H1 (cell line): ENCODE measurements around the gene SPATA31D4. TPM values are rescaled to one million over a fixed set of nuclear protein-coding genes. Genes with fewer than 3 reads are reported as not detected.

Experiments used
- CTCF ChIA-PET: fragments of 300-600 bp; sonication (Branson Sonifier 250); formaldehyde crosslinking; loops from one replicate; lab custom pipeline; 2021; ENCODE audit not compliant: partially characterized antibody; lab: Charles Lee
- POLR2A ChIA-PET: fragments of 300-600 bp; sonication (Branson Sonifier 250); formaldehyde crosslinking; loops from one replicate; lab custom pipeline; 2021; ENCODE audit warnings: inconsistent platforms; ENCODE audit not compliant: partially characterized antibody; lab: Charles Lee
- DNase-seq, 2 experiments: peaks; one replicate each; pipeline versions ENCODE4 v3.0.0 to v3.0.0-alpha.2; 2010 to 2022; ENCODE audit warnings: low spot score in 2 of 2, low read depth in 1 of 2, mixed read lengths in 1 of 2
- FAIRE-seq: peaks from 2 replicates; lab custom pipeline; 2011; peaks lifted over from hg19 to GRCh38; lab: Jason Lieb, UNC
- H2AFZ ChIP-seq: 2 replicates; pipeline ENCODE4 v1.8.1; 2012; ENCODE audit warnings: low read length, inconsistent platforms
- H2AK5ac ChIP-seq: 2 replicates; pipeline ENCODE4 v1.6.1; 2013; ENCODE audit warnings: low read depth, low read length
- H2BK120ac ChIP-seq: replicated peaks from 2 replicates; pipeline ENCODE3; 2013; ENCODE audit warnings: low read depth, low read length, inconsistent platforms
- H2BK12ac ChIP-seq: 2 replicates; pipeline ENCODE4 v1.6.1; 2013; ENCODE audit warnings: low read depth, low read length
- H2BK15ac ChIP-seq: 2 replicates; pipeline ENCODE4 v1.6.1; 2013; ENCODE audit warnings: low read length
- H2BK20ac ChIP-seq: 2 replicates; pipeline ENCODE4 v1.6.1; 2013; ENCODE audit warnings: low read length
- H2BK5ac ChIP-seq: 2 replicates; pipeline ENCODE4 v1.6.1; 2013; ENCODE audit warnings: low read depth, low read length
- H3K14ac ChIP-seq: 2 replicates; pipeline ENCODE4 v1.6.1; 2013; ENCODE audit warnings: inconsistent platforms; ENCODE audit not compliant: insufficient read length
- H3K18ac ChIP-seq: 2 replicates; pipeline ENCODE4 v1.6.1; 2013; ENCODE audit warnings: low read length; ENCODE audit errors: extremely low read depth
- H3K23ac ChIP-seq: 2 replicates; pipeline ENCODE4 v1.6.1; 2013; ENCODE audit warnings: inconsistent platforms; ENCODE audit not compliant: insufficient read length
- H3K23me2 ChIP-seq: 2 replicates; pipeline ENCODE4 v1.6.1; 2013; ENCODE audit warnings: low read depth, low read length
- H3K27ac ChIP-seq: 2 replicates; pipeline ENCODE4 v1.6.1; 2011; ENCODE audit warnings: low read depth, low read length, inconsistent platforms
- H3K27me3 ChIP-seq, 4 experiments: replicated peaks in 1 of 4; 1 replicate in 1 of 4; 2 replicates in 3 of 4; pipeline versions ENCODE4 v1.6.1 to v1.8.1; 2011 to 2013; ENCODE audit warnings: low read length in 3 of 4, mild to moderate bottlenecking in 3 of 4, inconsistent platforms in 2 of 4, mixed read lengths in 2 of 4, moderate library complexity in 1 of 4; ENCODE audit not compliant: control insufficient read depth in 3 of 4, insufficient read depth in 3 of 4; ENCODE audit errors: extremely low read depth in 1 of 4
- H3K36me3 ChIP-seq, 4 experiments: 2 replicates each; pipeline versions ENCODE4 v1.6.1 to v1.8.1; 2011 to 2013; ENCODE audit warnings: mild to moderate bottlenecking in 4 of 4, low read length in 3 of 4, moderate library complexity in 2 of 4, control low read depth in 1 of 4, inconsistent platforms in 1 of 4; ENCODE audit not compliant: insufficient read depth in 4 of 4, control insufficient read depth in 2 of 4
- H3K4ac ChIP-seq: replicated peaks from 2 replicates; pipeline ENCODE3; 2013; ENCODE audit warnings: low read length, low read depth, mixed read lengths, inconsistent platforms; ENCODE audit not compliant: insufficient read length
- H3K4me1 ChIP-seq, 4 experiments: replicated peaks in 1 of 4; 1 replicate in 1 of 4; 2 replicates in 3 of 4; pipeline versions ENCODE4 v1.6.1 to v1.8.1; 2011 to 2013; ENCODE audit warnings: low read length in 3 of 4, inconsistent platforms in 2 of 4, mixed read lengths in 1 of 4; ENCODE audit not compliant: insufficient read depth in 4 of 4, control insufficient read depth in 3 of 4
- H3K4me2 ChIP-seq, 2 experiments: 2 replicates each; pipeline versions ENCODE4 v1.6.1 to v1.8.1; 2011 to 2013; ENCODE audit warnings: low read depth in 2 of 2, low read length in 2 of 2, control low read depth in 1 of 2, inconsistent platforms in 1 of 2, mild to moderate bottlenecking in 1 of 2; ENCODE audit not compliant: insufficient read depth in 1 of 2
- H3K4me3 ChIP-seq, 4 experiments: fragments of 200-600, 300-600 bp in 1 of 4; sonication (generic), shearing (Covaris generic), sonication (Bioruptor Twin) in 1 of 4; 2 replicates each; pipeline versions ENCODE4 v1.5.1 to v1.8.1; 2011 to 2016; ENCODE audit warnings: low read length in 4 of 4, low read depth in 3 of 4, control low read depth in 2 of 4, inconsistent platforms in 2 of 4, mild to moderate bottlenecking in 2 of 4, mixed read lengths in 1 of 4, moderate library complexity in 1 of 4; ENCODE audit not compliant: insufficient read depth in 2 of 4; ENCODE audit errors: extremely low read depth in 1 of 4
- H3K56ac ChIP-seq: replicated peaks from 2 replicates; pipeline ENCODE3; 2013; ENCODE audit warnings: low read depth, mild to moderate bottlenecking, mixed read lengths, low read length, inconsistent platforms; ENCODE audit not compliant: insufficient read length
- H3K79me1 ChIP-seq: 2 replicates; pipeline ENCODE4 v1.6.1; 2013; ENCODE audit warnings: low read depth, low read length, control low read depth
- H3K79me2 ChIP-seq, 2 experiments: 2 replicates each; pipeline versions ENCODE4 v1.6.1 to v1.8.1; 2012 to 2013; ENCODE audit warnings: low read length in 2 of 2, mild to moderate bottlenecking in 2 of 2, inconsistent platforms in 1 of 2; ENCODE audit not compliant: insufficient read depth in 2 of 2, control insufficient read depth in 1 of 2
- H3K9ac ChIP-seq, 4 experiments: replicated peaks in 1 of 4; 1 replicate in 1 of 4; 2 replicates in 3 of 4; pipeline versions ENCODE4 v1.6.1 to v1.8.1; 2011 to 2013; ENCODE audit warnings: low read depth in 3 of 4, low read length in 3 of 4, control low read depth in 2 of 4, mild to moderate bottlenecking in 2 of 4, moderate library complexity in 2 of 4, inconsistent platforms in 1 of 4; ENCODE audit errors: extremely low read depth in 1 of 4
- H3K9me3 ChIP-seq, 2 experiments: 2 replicates each; pipeline versions ENCODE4 v1.6.1 to v1.8.1; 2012 to 2013; ENCODE audit warnings: mild to moderate bottlenecking in 2 of 2, moderate library complexity in 2 of 2, control low read depth in 1 of 2, inconsistent platforms in 1 of 2, low read depth in 1 of 2, low read length in 1 of 2, mixed read lengths in 1 of 2; ENCODE audit not compliant: insufficient read depth in 2 of 2
- H4K20me1 ChIP-seq, 2 experiments: replicated peaks in 1 of 2; 2 replicates each; pipeline versions ENCODE3 to v1.8.1; 2011 to 2013; ENCODE audit warnings: inconsistent platforms in 2 of 2, low read length in 2 of 2, mild to moderate bottlenecking in 1 of 2; ENCODE audit not compliant: insufficient read depth in 2 of 2, control insufficient read depth in 1 of 2
- H4K5ac ChIP-seq: 2 replicates; pipeline ENCODE4 v1.6.1; 2013; ENCODE audit warnings: low read length, low read depth, mixed read lengths, inconsistent platforms; ENCODE audit not compliant: insufficient read length
- H4K8ac ChIP-seq: 2 replicates; pipeline ENCODE4 v1.8.0; 2013; ENCODE audit warnings: mild to moderate bottlenecking, moderate library complexity, low read length, inconsistent platforms; ENCODE audit not compliant: insufficient read depth; ENCODE audit errors: extremely low read depth
- H4K91ac ChIP-seq: replicated peaks from 2 replicates; pipeline ENCODE3; 2013; ENCODE audit warnings: low read length, mixed read lengths, inconsistent platforms; ENCODE audit not compliant: insufficient read length
- ATF2 ChIP-seq: IDR thresholded peaks from 2 replicates; pipeline ENCODE4 v1.6.1; 2012; ENCODE audit warnings: low read length, inconsistent platforms
- ATF3 ChIP-seq: IDR thresholded peaks from 2 replicates; pipeline ENCODE4 v1.6.1; 2011; ENCODE audit warnings: low read depth, mild to moderate bottlenecking, low read length; ENCODE audit not compliant: insufficient read depth
- BACH1 ChIP-seq: IDR thresholded peaks from 2 replicates; pipeline ENCODE4 v1.6.1; 2012; ENCODE audit warnings: low read length, improper control_type of control experiment
- BRCA1 ChIP-seq: IDR thresholded peaks from 2 replicates; pipeline ENCODE4 v1.6.1; 2012; ENCODE audit warnings: low read depth, low read length, improper control_type of control experiment
- CBX5 ChIP-seq: fragments of 300-800, 300-1000 bp; sonication (generic); IDR thresholded peaks from 2 replicates; pipeline ENCODE4 v1.7.1; 2016; ENCODE audit warnings: antibody characterized with exemption, low read length, low read depth
- CREB1 ChIP-seq: IDR thresholded peaks from 2 replicates; pipeline ENCODE4 v1.6.1; 2012; ENCODE audit warnings: inconsistent platforms
- E2F6 ChIP-seq: IDR thresholded peaks from 2 replicates; pipeline ENCODE4 v1.6.1; 2012; ENCODE audit warnings: inconsistent platforms
- KDM5A ChIP-seq: fragments of 200-600 bp; IDR thresholded peaks from 2 replicates; pipeline ENCODE4 v1.7.1; 2012; ENCODE audit warnings: mild to moderate bottlenecking, low read length, inconsistent platforms, mixed read lengths
- MAX ChIP-seq: IDR thresholded peaks from 2 replicates; pipeline ENCODE4 v1.6.1; 2012; ENCODE audit warnings: inconsistent platforms
- SAP30 ChIP-seq: fragments of 300-600 bp; sonication (generic); IDR thresholded peaks from 2 replicates; pipeline ENCODE4 v1.7.1; 2012; ENCODE audit warnings: low read length, moderate library complexity, mild to moderate bottlenecking, inconsistent platforms; ENCODE audit not compliant: insufficient read depth, insufficient replicate concordance
- TAF1 ChIP-seq: IDR thresholded peaks from 2 replicates; pipeline ENCODE4 v1.6.1; 2011; ENCODE audit warnings: mild to moderate bottlenecking, low read depth, low read length
- WGBS, 2 experiments: shearing (Covaris generic) in 1 of 2; methylation state at CpG; one replicate each; pipeline versions ENCODE4 v1.1.6 to v1.1.7; 2013 to 2015; ENCODE audit warnings: low lambda C conversion rate in 2 of 2, mixed read lengths in 2 of 2, inconsistent platforms in 1 of 2, low coverage in 1 of 2, missing lambda C conversion rate in 1 of 2; ENCODE audit not compliant: insufficient replicate concordance in 2 of 2, insufficient coverage in 1 of 2, insufficient read length in 1 of 2; ENCODE audit errors: extremely low coverage in 1 of 2, missing lambda C conversion rate in 1 of 2; 5-methylcytosine and 5-hydroxymethylcytosine counted together
- polyA plus RNA-seq, 7 experiments: library from polyadenylated mRNA; depleted of rRNA in 3 of 7; stranded (reverse) in 5 of 7; unstranded in 2 of 7; fragments of >200 nt in 5 of 7; fragments of 200-250 nt in 2 of 7; gene quantifications; 1 replicate in 5 of 7; 2 replicates in 1 of 7; 4 replicates in 1 of 7; pipeline versions ENCODE4 v1.2.1 to v1.2.3, GENCODE V29; 2011 to 2013; ENCODE audit warnings: missing spikeins in 2 of 7, mixed read lengths in 2 of 7
- total RNA-seq: library from RNA; stranded (reverse); fragmentation: NEBNext Ultra II Directional; extraction: Animal tissue kit (Norgen Biotek cat#: 25700); gene quantifications from 2 replicates; pipeline ENCODE4 v1.2.1, GENCODE V29; 2021

SPATA31D4 gene
- total and polyA plus RNA-seq, 2 of the 8 experiments (the other 6 are each of a cell fraction or from before 2014, with no cell fraction given), result not detected

- CTCF ChIA-PET, result no interaction called here
- POLR2A ChIA-PET, result no interaction called here
- no peak overlapping the region for H2BK12ac ChIP-seq
- H4K20me1 ChIP-seq, result no peaks in the 10 kb centered on the region
- 94% methylated on average over 4 of the region's 4 CpGs; no CpG with 5 or more reads in 1 of the 2 experiments for WGBS, 2 experiments
- no peak overlapping the region for H3K27ac ChIP-seq
- H3K18ac ChIP-seq, result no peak overlapping the region
- H4K91ac ChIP-seq, result no peak overlapping the region
- no peaks in the 10 kb centered on the region for H3K36me3 ChIP-seq
- H2BK15ac ChIP-seq, result no peak overlapping the region
- H3K9ac ChIP-seq, result no peak overlapping the region; a peak in 1 of 7 replicates
- H3K4me3 ChIP-seq, result no peak overlapping the region
- H2BK120ac ChIP-seq, result no peak overlapping the region
- no peak overlapping the region for H3K4ac ChIP-seq
- no peak overlapping the region for H3K56ac ChIP-seq
- no peaks in the 10 kb centered on the region for H3K4me1 ChIP-seq
- H3K9me3 ChIP-seq, result no peaks in the 10 kb centered on the region; a peak in 1 of 4 replicates
- no peaks in the 10 kb centered on the region for H3K79me2 ChIP-seq
- H4K8ac ChIP-seq, result no peak overlapping the region
- no peak overlapping the region for H3K23ac ChIP-seq
- DNase-seq (no peak), FAIRE-seq (no peak)
- no peak overlapping the region for H2BK5ac ChIP-seq
- H3K27me3 ChIP-seq, result no peaks in the 10 kb centered on the region
- H2AK5ac ChIP-seq, result no peak overlapping the region
- no peak overlapping the region for H2AFZ ChIP-seq
- no peaks in the 10 kb centered on the region for H3K23me2 ChIP-seq
- no peak overlapping the region for H2BK20ac ChIP-seq
- H3K4me2 ChIP-seq, result no peak overlapping the region
- no peaks in the 10 kb centered on the region for H3K79me1 ChIP-seq
- H3K14ac ChIP-seq, result no peak overlapping the region
- H4K5ac ChIP-seq, result no peak overlapping the region
- TF ChIP-seq SAP30 (no peak), E2F6 (no peak), KDM5A (no peak), CREB1 (no peak), CBX5 (no peak), TAF1 (no peak), ATF2 (no peak), MAX (no peak), BRCA1 (no peak), BACH1 (no peak), ATF3 (no peak)
These were observed 53.7 kb downstream of the SPATA31D4 start for GRCh38 chr9:81981883-81982282.
